Measurements from ENCODE around the gene RPL10A. TPM values are rescaled to one million over a fixed set of nuclear protein-coding genes. Genes with fewer than 3 reads are reported as not detected.

Gene RPL10A
- total RNA-seq, 2 experiments from 2014 or later = 2,144 to 2,205 TPM

GRCh38 chr6:35488517-35488862 is 20.3 kb downstream of the RPL10A start:
- Mint-ChIP-seq H3K9me3 (no peaks in the 10 kb centered on the region), H3K36me3 (no peaks in the 10 kb centered on the region), H3K4me3 (no peak overlapping the region), H3K4me1 (ENCODE audit: low read depth) (peaks cover 5% of the 10 kb centered on the region), H3K27me3 (no peaks in the 10 kb centered on the region), H3K27ac (no peak overlapping the region)
- intact Hi-C loops (cut with micrococcal nuclease) = no loop called here
- DNase-seq = no peak
- ChIA-PET POLR2A (interaction anchor here (0.6 kb wide), 1 partner anchor 16 kb away, joined by 3 read pairs; no protein-coding TSS in a partner anchor), CTCF (interaction anchor here (1.0 kb wide), 1 partner anchor 35 kb away, joined by 3 read pairs; no protein-coding TSS in a partner anchor)

GRCh38 chr6:35489066-35489465 is 20.9 kb downstream of the RPL10A start:
- Mint-ChIP-seq H3K9me3 (no peaks in the 10 kb centered on the region), H3K27me3 (no peaks in the 10 kb centered on the region), H3K36me3 (no peaks in the 10 kb centered on the region), H3K4me1 (ENCODE audit: low read depth) (peaks cover 10% of the 10 kb centered on the region), H3K27ac (no peak overlapping the region), H3K4me3 (no peak overlapping the region)
- ChIA-PET POLR2A (no interaction called here), CTCF (interaction anchor here (1.0 kb wide), 1 partner anchor 34 kb away, joined by 3 read pairs; no protein-coding TSS in a partner anchor)
- DNase-seq = no peak
- intact Hi-C loops (cut with micrococcal nuclease) = no loop called here

DNA sequence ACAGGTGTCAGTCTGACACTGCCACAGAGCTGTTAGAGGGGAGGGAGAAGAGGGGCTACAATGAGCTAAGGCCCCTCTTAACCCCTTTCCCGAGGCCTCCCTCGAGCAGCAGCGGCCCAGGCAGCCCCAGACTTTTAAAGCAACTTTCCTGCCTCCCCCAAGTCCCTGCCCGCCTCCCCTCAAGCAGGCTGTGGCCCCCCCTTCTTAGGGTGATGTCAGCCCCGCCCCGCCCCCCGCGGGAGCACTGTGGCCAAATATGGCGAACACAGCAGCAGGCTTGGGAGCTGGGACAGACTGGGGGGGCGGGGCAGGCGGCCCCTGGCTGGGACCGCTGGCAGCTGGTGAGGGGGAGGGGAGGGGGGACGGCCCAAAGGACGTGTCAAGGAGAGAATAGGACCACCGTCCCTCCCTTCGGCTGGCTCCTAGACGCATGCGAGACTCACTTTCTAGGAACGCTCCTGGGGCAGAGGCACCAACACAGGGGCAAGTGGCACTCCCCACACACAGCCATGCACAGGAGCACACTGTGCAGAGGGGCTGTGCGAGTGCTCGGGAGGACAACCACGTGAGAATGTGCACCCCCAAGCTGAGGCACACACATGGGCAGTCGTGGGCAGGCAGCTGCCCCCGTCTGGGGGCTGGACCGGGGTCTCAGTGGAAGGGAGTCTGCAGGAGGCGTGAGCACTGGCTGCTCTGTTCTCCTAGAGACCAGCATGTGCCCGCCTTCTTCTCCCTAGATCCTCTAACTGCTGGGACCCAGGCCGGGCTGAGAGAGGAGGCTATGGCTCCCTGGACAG is 22.0 kb downstream of the RPL10A start:
- Mint-ChIP-seq H3K27me3 (no peaks in the 10 kb centered on the region), H3K27ac (no peak overlapping the region), H3K4me1 (ENCODE audit: low read depth) (peaks cover 11% of the 10 kb centered on the region), H3K9me3 (no peaks in the 10 kb centered on the region), H3K4me3 (no peak overlapping the region), H3K36me3 (no peaks in the 10 kb centered on the region)
- DNase-seq = no peak
- POLR2A ChIA-PET = no interaction called here
- intact Hi-C loops (cut with micrococcal nuclease) = no loop called here
- CTCF ChIA-PET = no interaction called here

DNA sequence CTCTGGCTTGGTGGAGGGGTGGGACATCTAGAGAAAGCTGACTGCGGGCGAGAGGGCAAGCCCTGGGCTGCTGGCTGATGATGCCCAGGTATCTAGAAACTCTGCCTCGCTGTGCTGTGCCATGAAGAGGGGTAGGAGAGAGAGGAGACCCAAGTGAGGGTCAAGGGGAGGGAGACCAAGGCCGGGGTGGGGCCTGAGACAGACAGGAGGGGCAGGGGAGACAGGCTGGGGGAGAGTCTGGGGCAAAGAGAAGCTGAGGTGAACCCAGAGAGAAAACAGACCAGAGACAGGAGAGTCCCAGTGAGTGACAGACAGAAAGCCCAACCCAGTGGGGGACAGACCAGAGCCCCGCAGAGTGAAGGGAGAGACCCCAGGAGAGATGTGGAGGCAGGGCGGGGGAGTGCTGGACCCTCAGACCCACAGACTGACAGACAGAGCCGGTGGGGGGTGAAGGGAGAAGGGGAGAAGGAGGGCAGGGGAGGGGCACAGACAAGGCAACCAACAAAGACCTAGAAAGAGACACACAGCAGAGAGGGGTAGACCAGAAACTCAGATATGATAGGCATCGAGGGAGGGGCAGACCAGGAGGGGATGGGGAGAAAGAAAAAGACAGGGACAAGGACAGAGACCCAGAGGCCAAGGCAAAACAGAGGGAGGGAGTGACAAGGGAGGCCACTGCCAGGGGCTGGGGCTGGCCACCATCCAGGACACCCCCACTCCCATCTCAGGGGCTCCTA is 22.8 kb downstream of the RPL10A start:
- H3K9me3 Mint-ChIP-seq = no peaks in the 10 kb centered on the region
- no peak overlapping the region for H3K4me3 Mint-ChIP-seq
- intact Hi-C loops (cut with micrococcal nuclease) = no loop called here
- CTCF ChIA-PET = no interaction called here
- H3K36me3 Mint-ChIP-seq = no peaks in the 10 kb centered on the region
- H3K27me3 Mint-ChIP-seq = no peaks in the 10 kb centered on the region
- no peak overlapping the region for H3K27ac Mint-ChIP-seq
- peaks cover 11% of the 10 kb centered on the region for H3K4me1 Mint-ChIP-seq (ENCODE audit: low read depth)
- no peak for DNase-seq
- POLR2A ChIA-PET = interaction anchor here (0.6 kb wide), 1 partner anchor 18 kb away, joined by 3 read pairs; no protein-coding TSS in a partner anchor

DNA sequence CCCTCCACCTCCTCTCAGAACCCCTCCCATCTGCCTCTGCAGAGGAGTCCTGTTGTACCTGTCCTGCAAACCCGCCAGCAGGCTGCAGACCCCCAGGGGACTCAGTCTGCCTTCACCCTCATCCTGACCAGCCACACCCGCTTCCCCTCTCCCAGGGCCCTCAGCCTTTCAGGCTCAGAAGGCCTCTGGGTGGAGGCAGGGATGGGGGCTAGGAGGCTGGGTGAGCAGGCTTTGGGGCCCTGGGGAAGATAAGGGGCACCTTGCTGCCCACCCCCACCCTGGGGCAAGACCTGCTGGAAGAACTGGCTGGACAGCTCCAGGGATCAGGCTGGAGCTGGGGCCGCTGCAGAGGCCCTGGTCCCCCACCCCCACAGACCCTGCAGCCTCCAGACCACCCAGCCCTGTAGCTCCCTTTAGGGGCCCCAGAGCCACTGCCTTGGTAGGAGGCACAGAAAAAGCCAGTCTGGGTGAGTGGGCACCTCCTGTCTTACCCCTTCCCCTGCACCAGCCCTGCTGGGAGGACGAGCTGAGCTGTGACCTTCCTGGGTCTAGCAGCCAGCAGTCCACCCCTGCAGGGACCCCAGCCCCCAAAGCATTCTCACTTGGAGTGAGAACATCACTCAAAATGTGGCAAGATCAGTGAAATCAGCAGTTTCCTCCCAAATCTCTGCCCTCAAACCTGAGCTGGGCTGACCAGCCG is 23.5 kb downstream of the RPL10A start:
- H3K9me3 Mint-ChIP-seq = no peaks in the 10 kb centered on the region
- ChIA-PET CTCF (interaction anchor here (0.9 to 1.5 kb wide), 2 partner anchors 31 to 194 kb away, joined by 3 read pairs; partner anchors contain the start of gene DEF6), POLR2A (no interaction called here)
- H3K4me3 Mint-ChIP-seq = no peak overlapping the region
- intact Hi-C loops (cut with micrococcal nuclease) = no loop called here
- no peaks in the 10 kb centered on the region for H3K36me3 Mint-ChIP-seq
- H3K27me3 Mint-ChIP-seq = no peaks in the 10 kb centered on the region
- H3K4me1 Mint-ChIP-seq (ENCODE audit: low read depth) = peaks cover 11% of the 10 kb centered on the region
- DNase-seq = no peak
- H3K27ac Mint-ChIP-seq = no peak overlapping the region

DNA sequence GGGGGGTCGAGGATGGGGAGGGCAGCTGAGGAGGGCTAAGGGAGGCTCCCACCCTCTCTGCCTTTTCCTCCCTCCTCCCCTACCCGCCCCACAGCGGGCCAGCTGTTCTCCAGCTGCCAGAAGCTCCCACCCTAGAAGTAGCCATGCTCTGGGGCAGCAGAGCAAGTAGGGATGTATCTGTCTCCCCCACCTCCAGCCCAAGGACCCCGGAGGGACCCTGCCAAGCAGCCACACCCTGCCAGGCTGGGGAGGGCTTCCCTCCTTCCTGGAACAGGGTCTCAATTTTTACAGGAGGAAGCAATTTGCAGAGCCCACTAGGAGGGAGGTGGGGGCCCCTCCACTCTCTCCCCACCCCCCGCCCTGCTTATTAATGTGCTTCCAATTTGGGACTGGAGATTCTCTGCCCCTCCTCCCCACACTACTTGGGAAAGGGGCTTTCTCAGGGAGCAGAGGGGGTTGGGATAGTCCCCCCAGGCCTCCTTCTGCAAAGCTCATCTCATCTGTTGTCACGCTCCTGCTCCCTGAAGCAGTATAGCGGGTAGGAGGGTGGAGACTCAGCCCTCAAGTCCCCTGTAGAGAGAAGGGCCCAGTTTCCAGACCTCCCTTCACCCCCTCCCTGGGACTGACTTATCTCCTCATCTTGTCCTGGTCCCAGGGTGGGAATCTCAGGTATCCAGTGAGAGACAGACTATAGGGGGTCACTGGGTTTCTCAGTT is 24.2 kb downstream of the RPL10A start:
- ChIA-PET POLR2A (no interaction called here), CTCF (interaction anchor here (0.9 to 1.5 kb wide), 2 partner anchors 30 to 195 kb away, joined by 3 read pairs; partner anchors contain the start of gene DEF6)
- H3K27me3 Mint-ChIP-seq = no peaks in the 10 kb centered on the region
- H3K4me1 Mint-ChIP-seq (ENCODE audit: low read depth) = peaks cover 11% of the 10 kb centered on the region
- no peak overlapping the region for H3K27ac Mint-ChIP-seq
- DNase-seq = no peak
- H3K36me3 Mint-ChIP-seq = no peaks in the 10 kb centered on the region
- intact Hi-C loops (cut with micrococcal nuclease) = no loop called here
- no peak overlapping the region for H3K4me3 Mint-ChIP-seq
- no peaks in the 10 kb centered on the region for H3K9me3 Mint-ChIP-seq

DNA sequence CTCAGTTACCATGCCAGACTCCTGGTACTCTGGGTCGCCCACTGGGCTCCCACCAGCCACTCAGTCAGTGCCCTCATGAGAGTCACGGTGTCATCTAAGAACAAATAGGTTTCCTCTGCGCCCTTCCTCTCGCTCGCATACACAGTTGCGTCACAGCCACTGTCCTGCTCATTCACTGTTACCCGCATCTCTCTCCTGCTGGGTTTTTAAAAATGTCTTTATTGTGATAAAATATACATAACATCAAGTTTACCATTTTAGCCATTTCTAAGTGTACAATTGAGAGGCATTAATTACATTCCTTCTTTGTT is 24.7 kb downstream of the RPL10A start:
- Mint-ChIP-seq H3K27ac (no peak overlapping the region), H3K36me3 (no peaks in the 10 kb centered on the region), H3K4me3 (no peak overlapping the region), H3K4me1 (ENCODE audit: low read depth) (peaks cover 10% of the 10 kb centered on the region), H3K27me3 (no peaks in the 10 kb centered on the region), H3K9me3 (no peaks in the 10 kb centered on the region)
- CTCF ChIA-PET = interaction anchor here (1.5 kb wide), 1 partner anchor 195 kb away, joined by 3 read pairs; the partner anchor contains the start of gene DEF6
- intact Hi-C loops (cut with micrococcal nuclease) = no loop called here
- POLR2A ChIA-PET = no interaction called here
- no peak for DNase-seq

DNA sequence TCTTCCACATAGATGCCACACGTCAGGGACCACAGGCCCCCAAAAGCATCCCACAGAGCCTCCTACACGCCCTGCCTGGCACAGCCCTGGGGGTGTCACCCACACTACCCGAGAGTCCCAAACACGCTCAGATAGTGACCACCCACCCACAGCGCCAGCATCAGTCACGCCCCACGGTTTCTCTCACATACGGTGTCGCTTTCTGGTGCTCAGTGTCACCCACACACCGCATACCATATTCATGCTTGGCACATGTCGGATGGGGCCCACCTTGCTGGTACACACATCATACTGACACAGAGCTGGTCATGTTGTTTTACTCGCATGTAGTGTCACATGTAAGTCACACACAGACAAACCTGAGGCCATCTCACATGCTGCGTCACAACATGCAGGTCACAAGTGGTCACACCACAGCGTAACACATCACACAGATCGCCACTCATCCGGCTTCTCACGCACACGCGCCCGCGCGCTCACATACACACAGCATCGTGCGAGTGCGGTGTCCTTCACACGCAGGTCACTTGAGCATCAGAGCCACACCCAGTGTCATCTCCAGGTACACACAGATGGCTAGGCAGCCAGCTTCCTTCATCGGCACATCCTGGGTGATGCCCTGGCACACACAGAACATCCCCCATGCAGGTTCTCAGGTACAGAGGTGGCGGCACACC is 25.2 kb downstream of the RPL10A start:
- H3K9me3 Mint-ChIP-seq = no peaks in the 10 kb centered on the region
- H3K27ac Mint-ChIP-seq = no peak overlapping the region
- H3K4me1 Mint-ChIP-seq (ENCODE audit: low read depth) = peaks cover 10% of the 10 kb centered on the region
- no peaks in the 10 kb centered on the region for H3K36me3 Mint-ChIP-seq
- DNase-seq = no peak
- intact Hi-C loops (cut with micrococcal nuclease) = no loop called here
- ChIA-PET POLR2A (no interaction called here), CTCF (interaction anchor here (1.5 kb wide), 1 partner anchor 196 kb away, joined by 3 read pairs; the partner anchor contains the start of gene DEF6)
- H3K4me3 Mint-ChIP-seq = no peak overlapping the region
- peaks cover 2% of the 10 kb centered on the region for H3K27me3 Mint-ChIP-seq

GRCh38 chr6:35494161-35494563 is 26.0 kb downstream of the RPL10A start:
- H3K27ac Mint-ChIP-seq = no peak overlapping the region
- H3K4me1 Mint-ChIP-seq (ENCODE audit: low read depth) = peaks cover 14% of the 10 kb centered on the region
- H3K36me3 Mint-ChIP-seq = no peaks in the 10 kb centered on the region
- no peak overlapping the region for H3K4me3 Mint-ChIP-seq
- no peak for DNase-seq
- peaks cover 6% of the 10 kb centered on the region for H3K27me3 Mint-ChIP-seq
- intact Hi-C loops (cut with micrococcal nuclease) = no loop called here
- ChIA-PET CTCF (no interaction called here), POLR2A (no interaction called here)
- no peaks in the 10 kb centered on the region for H3K9me3 Mint-ChIP-seq

DNA sequence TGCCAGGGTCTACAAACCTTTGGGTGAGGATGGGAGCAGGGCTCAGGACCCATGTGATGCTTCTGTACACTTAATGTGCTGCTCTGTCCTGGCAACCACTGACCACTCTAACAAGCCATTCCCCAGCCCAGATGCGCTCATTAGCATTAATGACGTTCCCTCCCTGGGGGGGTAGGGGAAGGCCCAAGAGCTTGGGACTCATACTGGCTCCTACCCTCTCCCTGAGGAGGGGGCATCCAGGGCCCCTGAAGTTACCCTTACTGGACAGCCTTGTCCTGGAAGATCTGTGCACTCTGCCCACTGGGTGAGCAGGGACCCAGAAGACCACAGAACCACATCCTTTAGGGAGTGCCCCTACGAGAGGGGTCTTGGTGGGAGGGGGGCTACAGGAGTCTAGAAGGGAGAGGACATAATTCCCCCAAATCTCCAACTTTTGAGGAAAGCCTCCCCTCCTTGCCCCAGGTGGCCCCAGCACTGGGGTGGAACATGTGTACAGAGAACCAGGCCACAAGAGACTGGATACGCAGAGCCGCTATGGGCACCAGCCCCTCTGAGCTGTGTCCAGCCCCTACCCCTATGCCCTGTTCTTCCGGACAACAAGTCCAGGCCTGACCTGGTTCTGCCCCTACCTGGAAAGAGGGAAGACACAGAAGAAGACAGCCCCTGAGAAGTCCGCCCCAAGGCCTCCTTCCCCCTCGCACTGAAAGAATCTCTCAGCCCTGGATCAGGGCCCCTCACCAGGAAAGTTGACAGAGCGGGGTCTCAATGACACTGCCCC is 27.2 kb downstream of the RPL10A start:
- H3K9me3 Mint-ChIP-seq = no peaks in the 10 kb centered on the region
- CTCF ChIA-PET = interaction anchor here (0.8 kb wide), 1 partner anchor 8 kb away, joined by 3 read pairs; no protein-coding TSS in a partner anchor
- H3K27ac Mint-ChIP-seq = no peak overlapping the region
- DNase-seq = no peak
- no peaks in the 10 kb centered on the region for H3K36me3 Mint-ChIP-seq
- intact Hi-C loops (cut with micrococcal nuclease) = no loop called here
- POLR2A ChIA-PET = interaction anchor here (0.6 to 3.0 kb wide), 2 partner anchors 22 to 24 kb away, joined by 3 to 11 read pairs; no protein-coding TSS in a partner anchor
- peak overlapping the region; percentile 61 for H3K4me3 Mint-ChIP-seq
- peaks cover 14% of the 10 kb centered on the region for H3K4me1 Mint-ChIP-seq (ENCODE audit: low read depth)
- peaks cover 8% of the 10 kb centered on the region for H3K27me3 Mint-ChIP-seq
